Measurements from ENCODE around the gene ARHGAP28. TPM values are rescaled to one million over a fixed set of nuclear protein-coding genes. Genes with fewer than 3 reads are reported as not detected.

The ARHGAP28 gene, protein sequence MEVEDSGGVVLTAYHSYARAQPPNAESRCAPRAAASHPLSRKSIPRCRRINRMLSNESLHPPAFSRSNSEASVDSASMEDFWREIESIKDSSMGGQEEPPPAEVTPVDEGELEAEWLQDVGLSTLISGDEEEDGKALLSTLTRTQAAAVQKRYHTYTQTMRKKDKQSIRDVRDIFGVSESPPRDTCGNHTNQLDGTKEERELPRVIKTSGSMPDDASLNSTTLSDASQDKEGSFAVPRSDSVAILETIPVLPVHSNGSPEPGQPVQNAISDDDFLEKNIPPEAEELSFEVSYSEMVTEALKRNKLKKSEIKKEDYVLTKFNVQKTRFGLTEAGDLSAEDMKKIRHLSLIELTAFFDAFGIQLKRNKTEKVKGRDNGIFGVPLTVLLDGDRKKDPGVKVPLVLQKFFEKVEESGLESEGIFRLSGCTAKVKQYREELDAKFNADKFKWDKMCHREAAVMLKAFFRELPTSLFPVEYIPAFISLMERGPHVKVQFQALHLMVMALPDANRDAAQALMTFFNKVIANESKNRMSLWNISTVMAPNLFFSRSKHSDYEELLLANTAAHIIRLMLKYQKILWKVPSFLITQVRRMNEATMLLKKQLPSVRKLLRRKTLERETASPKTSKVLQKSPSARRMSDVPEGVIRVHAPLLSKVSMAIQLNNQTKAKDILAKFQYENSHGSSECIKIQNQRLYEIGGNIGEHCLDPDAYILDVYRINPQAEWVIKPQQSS
- 22.5 TPM for polyA plus RNA-seq (ENCODE audit: insufficient read length)

DNA sequence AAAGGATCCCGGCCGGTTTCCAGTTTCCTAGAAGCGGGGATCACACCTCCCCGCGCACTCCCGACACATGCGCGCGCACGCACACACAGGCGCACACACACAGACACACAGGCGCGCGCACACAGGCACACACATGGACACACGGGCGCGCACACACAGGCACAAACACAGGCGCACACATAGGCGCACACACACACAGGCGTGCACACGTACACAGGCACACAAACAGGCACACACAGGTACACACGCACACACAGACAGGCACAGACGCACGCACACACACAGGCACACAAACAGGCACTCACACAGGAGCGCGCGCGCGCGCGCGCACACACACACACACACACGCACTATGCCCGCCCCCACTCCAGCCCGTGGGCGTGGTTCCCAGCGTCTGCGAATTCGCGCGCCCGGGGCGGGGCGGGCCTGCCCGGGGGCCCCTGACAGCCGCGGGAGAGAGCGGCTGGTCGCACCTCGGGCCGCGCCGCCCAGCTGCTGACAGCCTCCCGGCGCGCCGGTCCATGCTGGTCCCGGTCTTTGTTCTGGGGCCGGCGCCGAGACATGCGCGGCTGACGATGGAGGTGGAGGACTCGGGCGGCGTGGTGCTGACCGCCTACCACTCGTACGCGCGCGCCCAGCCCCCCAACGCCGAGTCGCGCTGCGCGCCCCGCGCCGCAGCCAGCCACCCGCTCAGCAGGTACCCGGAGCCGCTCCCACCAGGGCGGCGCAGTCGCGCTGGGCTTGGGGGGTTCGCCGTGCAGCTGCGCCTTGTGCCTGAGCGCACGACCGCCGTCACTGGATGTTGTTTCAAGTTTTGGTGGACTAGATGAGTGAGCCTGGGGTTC is at the start of gene ARHGAP28:
Gene ARHGAP28, plus strand, starts transcription at position 470 of the 845 bp plus-strand sequence. Its CDS starts 106 bp downstream, at position 576.
- DNase-seq (ENCODE audit: low read depth) = no peak

GRCh38 chr18:6681331-6681875 is 48.1 kb upstream of the ARHGAP28 start:
- DNase-seq (ENCODE audit: low read depth) = no peak

DNA sequence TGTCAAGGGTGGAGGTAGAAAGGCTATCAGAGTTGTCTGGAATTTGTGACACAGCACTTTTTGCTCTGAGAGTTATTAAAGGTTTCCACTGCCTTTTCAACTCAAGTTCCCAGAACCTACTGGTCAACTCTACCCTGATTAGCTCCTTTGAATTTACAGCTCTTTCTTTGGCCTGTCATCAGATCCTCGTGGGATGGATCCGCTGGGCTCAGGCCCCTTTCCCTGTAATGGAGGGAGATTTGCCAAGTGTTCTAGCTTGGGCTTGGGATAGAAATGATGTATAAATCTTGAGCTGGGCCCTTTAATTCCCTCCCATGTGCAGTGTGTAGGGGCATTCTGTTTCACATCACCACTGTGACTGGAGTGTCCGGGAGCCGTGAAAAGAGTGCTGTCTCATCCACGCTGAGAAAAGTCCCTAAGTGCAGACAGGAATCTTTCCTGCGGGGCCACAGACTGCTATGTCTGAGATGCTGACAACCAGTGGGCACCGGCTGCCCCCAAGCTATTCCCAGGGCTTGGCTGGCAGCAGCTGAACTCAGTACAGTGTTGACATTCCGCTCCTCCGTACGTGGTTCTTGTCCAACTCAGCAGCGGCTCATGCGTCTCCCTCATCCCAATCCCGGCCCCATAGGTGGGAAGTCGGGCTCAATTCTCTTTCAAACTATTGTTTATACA is 46.9 kb upstream of the ARHGAP28 start:
- no peak for DNase-seq (ENCODE audit: low read depth)

- no peak for DNase-seq (ENCODE audit: low read depth)
Observed at GRCh38 chr18:6683112-6683876, 46.2 kb upstream of the ARHGAP28 start.

DNA sequence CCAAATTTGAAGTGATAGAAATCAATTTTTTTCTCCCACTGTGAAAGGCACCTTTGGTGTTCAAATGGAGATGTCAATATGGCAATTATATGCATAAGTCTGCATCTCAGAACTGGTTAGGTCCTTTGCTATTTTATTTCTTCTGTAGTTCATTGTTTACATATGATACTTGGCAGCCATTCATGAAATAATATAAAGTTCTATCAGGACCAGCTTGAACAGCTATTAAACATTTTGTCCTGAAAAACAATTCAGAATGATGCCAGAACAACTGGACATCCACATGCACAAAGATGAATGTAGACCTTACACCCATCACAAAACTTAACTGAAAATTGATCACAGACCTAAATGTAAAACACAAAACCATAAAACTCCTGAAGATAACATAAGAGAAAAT is 41.8 kb upstream of the ARHGAP28 start:
- no peak for DNase-seq (ENCODE audit: low read depth)

GRCh38 chr18:6708890-6709289 is 20.6 kb upstream of the ARHGAP28 start:
- DNase-seq (ENCODE audit: low read depth) = no peak

DNA sequence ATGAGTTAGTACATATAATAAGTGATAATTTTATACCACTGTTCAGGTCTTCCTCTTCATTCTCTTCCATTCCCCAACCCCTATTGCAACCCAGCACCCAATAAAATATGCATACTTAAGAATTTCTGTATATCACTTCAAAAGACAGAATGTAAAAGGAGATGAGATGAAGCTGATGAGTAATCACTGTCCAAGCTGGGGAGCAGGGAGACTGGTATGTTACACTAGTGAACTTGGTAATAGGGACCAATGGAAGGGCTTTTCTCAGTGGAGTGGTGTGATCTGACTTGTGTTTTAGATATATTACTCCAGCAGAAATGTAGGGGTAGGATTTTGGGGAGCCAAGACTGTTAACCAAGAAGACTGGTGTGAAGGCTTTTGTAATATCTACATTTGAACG is 18.0 kb upstream of the ARHGAP28 start:
- no peak for DNase-seq (ENCODE audit: low read depth)

- DNase-seq (ENCODE audit: low read depth) = no peak
Observed at GRCh38 chr18:6712401-6712800, 17.1 kb upstream of the ARHGAP28 start.

DNA sequence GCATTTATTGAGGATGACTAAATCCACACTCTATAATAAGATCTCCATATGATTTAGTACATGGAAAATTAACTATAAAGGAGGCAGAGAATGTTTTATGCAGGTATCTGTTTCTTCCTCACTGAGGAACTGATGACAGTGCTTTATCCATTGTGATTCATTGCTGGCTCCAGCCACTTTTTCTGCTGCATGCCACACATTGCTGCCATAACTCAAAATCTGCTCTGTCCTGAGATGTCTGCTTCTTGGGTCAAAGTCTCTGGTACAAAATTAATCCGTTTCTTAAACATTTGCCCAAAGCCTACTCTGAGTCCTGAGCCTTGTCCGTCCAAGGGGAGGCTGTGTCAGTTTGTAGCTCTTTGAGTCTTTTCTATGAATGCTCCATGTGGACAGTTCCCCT is 15.5 kb upstream of the ARHGAP28 start:
- DNase-seq (ENCODE audit: low read depth) = no peak

- no peak for DNase-seq (ENCODE audit: low read depth)
Observed at GRCh38 chr18:6718267-6718666, 11.2 kb upstream of the ARHGAP28 start.

DNA sequence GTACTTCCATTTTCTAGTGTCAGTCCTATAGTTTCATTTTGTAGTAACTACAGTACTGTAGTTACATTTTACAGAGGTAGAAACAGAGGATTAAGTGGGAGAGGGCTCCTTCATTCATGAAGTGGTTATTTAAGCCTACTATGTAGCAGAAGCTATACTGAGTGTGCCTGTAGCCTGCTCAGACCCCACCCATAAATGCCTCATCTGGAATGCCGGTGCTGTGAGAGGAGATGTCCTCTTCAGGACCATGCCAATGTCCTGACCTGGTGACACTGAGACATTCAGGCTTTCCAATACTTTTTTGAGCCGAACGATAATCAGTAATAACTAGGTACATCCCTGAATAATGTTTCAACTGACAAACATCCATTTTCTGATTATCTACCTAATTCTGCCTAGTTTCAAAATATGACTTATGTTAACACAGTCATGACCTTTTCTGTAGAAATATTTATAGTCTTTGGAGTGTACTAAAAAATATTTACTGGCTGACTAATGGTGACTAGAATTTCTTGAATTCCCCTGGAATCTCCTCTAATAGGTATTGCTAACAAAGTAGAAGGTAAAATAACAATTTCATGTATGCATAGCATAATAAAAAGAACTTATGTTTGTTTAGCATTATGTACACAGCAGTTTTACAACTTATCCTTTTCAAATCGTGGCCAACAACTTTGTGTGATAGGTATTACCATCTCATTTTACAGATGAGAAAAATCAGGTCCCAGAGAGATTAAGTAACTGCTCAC is 10.2 kb upstream of the ARHGAP28 start:
- DNase-seq (ENCODE audit: low read depth) = no peak

DNA sequence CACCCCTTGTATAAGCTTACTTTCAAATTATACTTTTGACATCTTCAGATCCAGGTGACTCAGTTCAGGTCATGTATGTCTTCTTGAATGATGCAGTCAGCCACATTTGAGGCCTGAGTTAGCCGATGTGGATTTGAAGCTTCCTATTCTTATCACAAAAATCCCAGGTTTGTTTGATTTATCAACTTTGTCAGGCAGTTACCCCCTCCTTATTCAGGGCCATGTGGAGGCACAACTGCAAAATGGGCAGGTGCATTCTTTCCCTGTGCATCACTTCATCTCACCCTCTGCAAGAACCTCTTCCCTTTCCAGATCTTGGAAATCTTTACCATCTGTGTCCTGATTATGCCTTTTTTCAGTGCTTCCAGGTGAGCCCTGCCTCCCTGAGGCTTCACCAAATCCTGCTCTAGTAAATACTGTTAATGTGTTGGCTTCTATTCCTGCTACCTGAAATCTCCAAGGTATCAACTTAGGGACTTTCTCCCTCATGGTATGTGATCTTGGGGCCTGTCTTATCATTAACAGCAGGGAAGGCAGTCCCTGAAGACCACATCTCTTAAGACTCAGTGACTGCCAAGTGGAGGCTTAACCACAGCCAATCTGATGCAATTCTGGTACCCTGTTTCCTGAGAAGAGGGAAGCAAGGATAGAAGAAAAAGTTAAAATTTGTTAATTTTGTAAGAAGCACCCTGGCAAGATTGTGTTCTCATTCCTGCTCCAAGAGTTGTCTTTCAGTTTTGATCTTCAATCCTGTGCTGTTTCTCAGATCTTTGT is 9.4 kb upstream of the ARHGAP28 start:
- DNase-seq (ENCODE audit: low read depth) = no peak

DNA sequence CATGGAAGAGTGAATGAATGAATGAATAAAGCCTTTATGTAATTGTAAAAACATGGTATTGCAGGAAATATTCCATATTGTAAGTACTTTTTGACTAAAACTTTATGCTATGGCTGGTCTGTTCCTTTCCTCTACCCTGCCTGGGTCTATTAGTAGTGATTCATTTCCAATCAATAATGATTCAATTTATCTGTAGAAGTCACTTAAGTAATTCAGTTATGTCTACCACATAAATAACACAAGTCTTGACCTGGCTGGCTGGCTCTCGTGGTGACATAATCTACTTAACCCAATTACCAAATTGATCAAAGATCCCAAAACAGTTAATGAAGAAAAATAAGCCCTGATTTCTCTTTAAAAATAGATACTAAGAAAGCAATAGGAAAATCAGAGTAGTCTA is 7.8 kb upstream of the ARHGAP28 start:
- no peak for DNase-seq (ENCODE audit: low read depth)

GRCh38 chr18:6722690-6723089 is 6.8 kb upstream of the ARHGAP28 start:
- DNase-seq (ENCODE audit: low read depth) = no peak

DNA sequence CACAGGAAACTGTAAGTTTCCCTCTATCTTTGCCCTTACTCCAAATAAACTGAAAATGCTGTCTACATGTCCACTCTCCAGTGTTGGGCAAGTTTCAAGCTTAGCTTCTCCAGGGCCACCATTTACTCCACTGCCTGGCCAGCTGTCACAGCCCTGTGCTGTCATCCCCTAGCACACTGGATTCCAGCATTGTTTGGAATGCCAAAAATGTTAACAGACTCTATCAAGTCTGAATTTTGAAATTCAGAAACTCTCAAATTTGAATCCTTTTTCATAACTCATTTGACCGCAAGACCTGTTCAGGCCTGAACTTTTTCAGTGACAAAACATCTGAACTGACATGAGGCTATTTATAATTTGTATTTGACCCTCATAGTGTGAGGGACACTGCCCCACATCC is 5.2 kb upstream of the ARHGAP28 start:
- DNase-seq (ENCODE audit: low read depth) = no peak

DNA sequence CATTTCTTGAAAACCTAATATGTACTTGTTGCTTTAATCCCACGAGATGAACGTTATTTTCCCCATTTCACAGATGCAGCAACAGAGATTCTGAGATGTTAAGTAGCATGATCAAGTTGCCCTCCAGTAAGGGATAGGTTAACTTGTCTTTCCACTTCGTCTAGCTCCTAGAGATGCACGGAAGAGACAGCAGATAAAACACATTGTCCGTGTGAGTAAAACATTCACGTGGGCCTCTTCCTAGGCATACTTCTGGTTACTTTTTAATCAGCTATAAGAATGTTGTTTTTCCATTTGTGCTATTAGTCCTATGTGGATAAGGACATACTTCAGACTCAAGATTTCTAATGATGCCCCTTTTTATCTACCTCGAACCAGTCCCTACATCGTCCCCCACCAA is 1.2 kb upstream of the ARHGAP28 start:
- DNase-seq (ENCODE audit: low read depth) = no peak

GRCh38 chr18:6728809-6729246 is 688 bp upstream of the ARHGAP28 start:
- peak; percentile 85 for DNase-seq (ENCODE audit: low read depth)

DNA sequence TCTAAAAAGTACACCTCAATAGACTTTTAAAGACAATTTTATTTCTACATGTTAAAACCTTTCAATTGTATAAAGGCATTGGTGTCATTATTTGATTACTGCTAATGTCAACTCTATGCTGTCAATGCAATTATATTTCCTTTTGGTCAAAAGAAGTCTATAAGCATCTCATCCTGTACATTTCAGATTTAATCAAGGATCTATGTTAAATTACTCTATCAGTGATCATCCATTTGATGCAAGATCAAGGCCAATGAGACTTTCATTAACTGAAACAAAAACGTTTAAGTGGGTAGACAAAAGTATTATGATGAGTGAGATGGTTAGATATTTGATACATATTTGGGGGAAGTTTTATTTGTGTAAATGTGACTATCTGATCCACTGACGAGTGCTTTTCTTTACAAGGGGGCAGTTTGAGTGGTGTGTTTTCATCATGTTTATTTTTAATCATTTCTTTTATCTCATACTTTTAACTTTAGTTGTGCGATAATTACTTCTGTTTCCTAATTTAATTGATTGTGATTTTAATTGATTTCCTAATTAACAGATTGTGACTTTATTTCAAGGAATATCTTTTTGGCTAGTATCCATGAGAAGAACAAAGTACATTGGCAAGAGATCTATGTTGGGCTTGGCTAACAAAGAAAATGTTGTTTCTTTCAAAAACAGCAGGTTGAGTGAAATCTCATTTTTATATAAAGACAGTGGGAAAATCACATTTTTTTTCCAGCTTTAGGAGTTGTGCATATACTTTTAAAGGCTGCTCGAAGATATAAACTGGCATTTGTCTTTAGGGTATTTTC is 1.1 kb downstream of the ARHGAP28 start:
- DNase-seq (ENCODE audit: low read depth) = no peak

Measured in forelimb muscle (tissue), 1 donor.